Rectal smooth muscle tissue (tissue), 1 donor: Measurements from ENCODE around the gene TCP11X1.
"Not testable (repeated sequence)": the region's sequence is repeated elsewhere in the genome, so short reads cannot be mapped to it uniquely, and the experiment has no call there.

Experiments
- H3K27ac ChIP-seq: one replicate; pipeline ENCODE4 v1.7.0; 2013; ENCODE audit warnings: low read depth, low read length, inconsistent platforms
- H3K27me3 ChIP-seq: one replicate; pipeline ENCODE4 v1.7.0; 2013; ENCODE audit warnings: low read length; ENCODE audit not compliant: control insufficient read depth, insufficient read depth
- H3K36me3 ChIP-seq: one replicate; pipeline ENCODE4 v1.7.0; 2013; ENCODE audit warnings: low read length; ENCODE audit not compliant: control insufficient read depth, insufficient read depth
- H3K4me1 ChIP-seq: one replicate; pipeline ENCODE4 v1.7.0; 2013; ENCODE audit warnings: low read length; ENCODE audit not compliant: control insufficient read depth, insufficient read depth
- H3K4me3 ChIP-seq: one replicate; pipeline ENCODE4 v1.7.0; 2013; ENCODE audit warnings: low read length
- H3K9ac ChIP-seq: one replicate; pipeline ENCODE4 v1.7.0; 2013; ENCODE audit warnings: low read length

TCP11X1 gene

DNA sequence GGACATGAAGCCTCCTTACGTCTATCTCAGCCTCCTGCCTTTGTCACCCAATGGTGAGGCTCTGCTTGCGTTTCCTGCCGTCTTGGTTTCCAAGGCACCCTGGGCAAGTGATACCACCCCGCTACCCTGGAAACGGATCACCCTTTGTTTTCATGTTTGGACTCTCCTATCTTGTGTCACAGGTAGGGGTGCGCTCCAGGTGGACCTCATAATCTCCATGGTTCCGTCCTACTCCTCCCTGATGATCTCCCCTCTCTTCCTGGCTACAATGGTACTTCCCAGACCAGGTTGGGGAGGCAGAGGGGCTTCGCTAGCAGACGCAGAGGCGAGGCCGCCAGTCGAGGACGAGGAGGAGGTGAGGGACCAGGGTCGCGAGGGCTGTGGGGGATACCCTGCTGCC is at the start of gene TCP11X1:
TCP11X1 (plus strand) TSS at position 316 of the 400 bp plus-strand sequence.
- H3K9ac ChIP-seq, H3K27me3 ChIP-seq, H3K27ac ChIP-seq, H3K36me3 ChIP-seq, H3K4me3 ChIP-seq, H3K4me1 ChIP-seq: not testable (repeated sequence)

- Histone ChIP-seq H3K36me3 (no peaks in the 10 kb centered on the region), H3K27ac (no peak overlapping the region), H3K4me1 (no peaks in the 10 kb centered on the region), H3K27me3 (no peaks in the 10 kb centered on the region), H3K9ac (no peak overlapping the region), H3K4me3 (no peak overlapping the region)
These were observed 29.0 kb upstream of the TCP11X1 start for GRCh38 chrX:102185967-102186720.

- H3K27me3 ChIP-seq, H3K4me3 ChIP-seq, H3K36me3 ChIP-seq, H3K4me1 ChIP-seq, H3K9ac ChIP-seq, H3K27ac ChIP-seq: not testable (repeated sequence)
These were observed 7.2 kb upstream of the TCP11X1 start for GRCh38 chrX:102207940-102208339.

DNA sequence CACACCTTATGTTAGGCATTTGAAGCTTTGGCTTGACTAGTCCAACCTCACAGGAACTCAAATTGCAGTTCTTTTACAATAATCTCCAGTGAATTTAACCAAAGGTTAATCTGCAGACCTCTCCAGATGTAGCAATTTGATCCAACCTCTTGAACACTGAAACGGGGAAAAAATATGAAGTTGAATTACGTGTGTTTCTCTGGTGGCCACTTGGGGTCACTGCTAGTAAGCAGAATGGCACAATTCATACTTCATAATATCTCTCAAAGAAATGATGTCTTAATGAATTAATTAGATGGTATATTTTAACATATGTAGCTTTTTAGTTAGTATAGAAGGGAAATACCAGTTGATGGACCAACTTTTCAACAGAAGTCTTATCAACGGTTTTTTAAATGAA is 1.4 kb downstream of the TCP11X1 start:
- H3K27me3 ChIP-seq, H3K4me3 ChIP-seq, H3K9ac ChIP-seq, H3K27ac ChIP-seq, H3K4me1 ChIP-seq, H3K36me3 ChIP-seq: not testable (repeated sequence)

DNA sequence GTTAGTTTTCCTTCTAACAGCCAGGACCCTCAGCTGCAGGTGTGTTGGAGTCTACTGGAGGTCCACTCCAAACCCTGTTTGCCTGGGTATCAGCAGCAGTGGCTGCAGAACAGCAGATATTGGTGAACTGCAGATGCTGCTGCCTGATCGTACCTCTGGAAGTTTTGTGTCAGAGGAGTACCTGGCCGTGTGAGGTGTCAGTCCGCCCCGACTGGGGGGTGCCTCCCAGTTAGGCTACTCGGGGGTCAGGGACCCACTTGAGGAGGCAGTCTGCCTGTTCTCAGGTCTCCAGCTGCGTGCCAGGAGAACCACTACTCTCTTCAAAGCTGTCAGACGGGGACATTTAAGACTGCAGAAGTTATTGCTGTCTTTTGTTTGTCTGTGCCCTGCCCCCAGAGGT is 20.6 kb downstream of the TCP11X1 start:
- not testable (repeated sequence) for H3K4me3 ChIP-seq, H3K27me3 ChIP-seq, H3K9ac ChIP-seq, H3K4me1 ChIP-seq, H3K36me3 ChIP-seq, H3K27ac ChIP-seq

DNA sequence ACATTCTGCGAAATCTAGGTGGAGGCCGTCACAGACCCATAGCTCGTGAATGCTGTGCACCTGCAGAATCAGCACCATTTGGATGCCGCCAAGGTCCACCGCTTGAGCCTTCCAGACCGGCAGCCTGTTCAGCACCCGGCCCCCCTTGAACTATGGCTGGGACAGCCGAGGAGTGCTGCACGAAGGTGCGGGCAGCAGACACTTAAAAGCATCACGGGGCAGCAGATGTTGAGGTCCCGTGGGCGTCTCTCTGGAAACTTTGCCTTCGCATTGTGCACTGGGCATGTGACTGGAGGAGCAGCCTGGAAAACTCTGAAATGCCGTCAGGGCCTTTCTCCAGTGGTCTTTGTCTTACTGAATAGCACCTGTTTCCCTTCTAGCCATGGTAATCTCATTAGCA is 25.2 kb downstream of the TCP11X1 start:
- not testable (repeated sequence) for H3K4me3 ChIP-seq, H3K27ac ChIP-seq, H3K27me3 ChIP-seq, H3K9ac ChIP-seq, H3K4me1 ChIP-seq, H3K36me3 ChIP-seq

- not testable (repeated sequence) for H3K4me3 ChIP-seq, H3K36me3 ChIP-seq, H3K4me1 ChIP-seq, H3K27me3 ChIP-seq, H3K9ac ChIP-seq, H3K27ac ChIP-seq
These were observed 31.8 kb downstream of the TCP11X1 start, which contains the start of gene NXF2 for GRCh38 chrX:102246893-102247292. NXF2 (plus strand) TSS chrX:102247167; CDS start chrX:102307079, 59,912 bp downstream.

DNA sequence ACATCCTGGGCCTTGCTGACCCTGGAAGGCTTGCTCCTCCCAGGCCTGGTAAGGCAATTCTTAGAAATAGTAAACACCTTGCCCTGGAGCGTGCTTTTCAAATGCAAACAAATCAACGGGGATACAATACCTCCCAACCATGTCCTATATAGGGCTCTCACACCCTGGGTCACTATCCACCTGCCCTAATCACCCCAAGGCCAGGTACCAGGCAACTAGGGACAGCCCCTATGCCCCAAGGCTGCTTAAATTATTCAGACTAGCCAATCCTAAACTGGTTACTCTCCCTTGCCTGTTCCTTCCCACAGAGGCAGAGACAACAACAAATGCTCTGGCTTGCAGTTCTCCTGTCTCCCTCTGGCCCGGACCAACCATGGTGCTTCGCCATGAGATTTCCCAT is 57.1 kb downstream of the TCP11X1 start:
- not testable (repeated sequence) for H3K36me3 ChIP-seq, H3K27me3 ChIP-seq, H3K4me1 ChIP-seq, H3K27ac ChIP-seq, H3K4me3 ChIP-seq, H3K9ac ChIP-seq
